Measurements from ENCODE around the gene AHCYL2.
"Not testable (repeated sequence)": the region's sequence is repeated elsewhere in the genome, so short reads cannot be mapped to it uniquely, and the experiment has no call there.

AHCYL2 gene

GRCh38 chr7:129341816-129342806 is 117.3 kb downstream of the AHCYL2 start:
- Histone ChIP-seq H3K27me3 (no peaks in the 10 kb centered on the region), H3K4me1 (no peaks in the 10 kb centered on the region), H3K9me3 (no peaks in the 10 kb centered on the region), H3K36me3 (no peaks in the 10 kb centered on the region), H3K4me3 (ENCODE audit: low read depth, low read length) (no peak overlapping the region)
- TF ChIP-seq, protein P1, sequence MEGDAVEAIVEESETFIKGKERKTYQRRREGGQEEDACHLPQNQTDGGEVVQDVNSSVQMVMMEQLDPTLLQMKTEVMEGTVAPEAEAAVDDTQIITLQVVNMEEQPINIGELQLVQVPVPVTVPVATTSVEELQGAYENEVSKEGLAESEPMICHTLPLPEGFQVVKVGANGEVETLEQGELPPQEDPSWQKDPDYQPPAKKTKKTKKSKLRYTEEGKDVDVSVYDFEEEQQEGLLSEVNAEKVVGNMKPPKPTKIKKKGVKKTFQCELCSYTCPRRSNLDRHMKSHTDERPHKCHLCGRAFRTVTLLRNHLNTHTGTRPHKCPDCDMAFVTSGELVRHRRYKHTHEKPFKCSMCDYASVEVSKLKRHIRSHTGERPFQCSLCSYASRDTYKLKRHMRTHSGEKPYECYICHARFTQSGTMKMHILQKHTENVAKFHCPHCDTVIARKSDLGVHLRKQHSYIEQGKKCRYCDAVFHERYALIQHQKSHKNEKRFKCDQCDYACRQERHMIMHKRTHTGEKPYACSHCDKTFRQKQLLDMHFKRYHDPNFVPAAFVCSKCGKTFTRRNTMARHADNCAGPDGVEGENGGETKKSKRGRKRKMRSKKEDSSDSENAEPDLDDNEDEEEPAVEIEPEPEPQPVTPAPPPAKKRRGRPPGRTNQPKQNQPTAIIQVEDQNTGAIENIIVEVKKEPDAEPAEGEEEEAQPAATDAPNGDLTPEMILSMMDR (IDR thresholded peaks at IDR 0.05; ENCODE audit: low read depth, low read length): no peak
- DNase-seq: no peak

GRCh38 chr7:129343099-129343700 is 118.4 kb downstream of the AHCYL2 start:
- no peaks in the 10 kb centered on the region for H3K9me3 ChIP-seq
- H3K36me3 ChIP-seq: no peaks in the 10 kb centered on the region
- H3K4me3 ChIP-seq (ENCODE audit: low read depth, low read length): no peak overlapping the region
- H3K27me3 ChIP-seq: no peaks in the 10 kb centered on the region
- peak; percentile 14 for DNase-seq
- TF ChIP-seq, protein P1 (IDR thresholded peaks at IDR 0.05; ENCODE audit: low read depth, low read length): peak; percentile 79
- H3K4me1 ChIP-seq: no peaks in the 10 kb centered on the region

GRCh38 chr7:129347330-129347729 is 122.5 kb downstream of the AHCYL2 start:
- Histone ChIP-seq H3K36me3 (no peaks in the 10 kb centered on the region), H3K4me3 (ENCODE audit: low read depth, low read length) (no peak overlapping the region), H3K4me1 (no peaks in the 10 kb centered on the region), H3K27me3 (no peaks in the 10 kb centered on the region), H3K9me3 (no peaks in the 10 kb centered on the region)
- no peak for DNase-seq
- TF ChIP-seq, protein P1 (IDR thresholded peaks at IDR 0.05; ENCODE audit: low read depth, low read length): no peak

GRCh38 chr7:129348023-129348740 is 123.4 kb downstream of the AHCYL2 start:
- H3K27me3 ChIP-seq: no peaks in the 10 kb centered on the region
- no peaks in the 10 kb centered on the region for H3K4me1 ChIP-seq
- no peak for DNase-seq
- TF ChIP-seq, protein P1 (IDR thresholded peaks at IDR 0.05; ENCODE audit: low read depth, low read length): no peak
- H3K9me3 ChIP-seq: no peaks in the 10 kb centered on the region
- H3K36me3 ChIP-seq: no peaks in the 10 kb centered on the region
- no peak overlapping the region for H3K4me3 ChIP-seq (ENCODE audit: low read depth, low read length)

DNA sequence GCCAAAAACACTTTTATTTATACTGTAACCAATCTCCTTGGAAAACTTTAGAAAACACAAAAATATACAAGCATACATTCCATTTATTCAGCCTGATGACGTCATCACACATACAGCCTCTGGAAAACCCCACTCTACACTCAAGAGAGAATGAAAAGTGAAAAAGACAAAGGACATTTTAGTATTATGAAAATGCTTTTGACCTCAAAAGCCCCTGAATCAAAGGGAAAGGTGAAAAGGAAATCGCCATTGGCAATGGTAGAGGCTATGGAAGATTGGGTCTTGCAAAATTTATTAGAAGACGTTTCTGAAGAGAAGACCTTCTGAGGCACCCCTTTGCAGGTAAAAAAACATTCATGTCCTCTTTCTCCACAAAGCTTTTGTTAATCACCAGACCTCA is 126.5 kb downstream of the AHCYL2 start:
- Histone ChIP-seq H3K36me3 (no peaks in the 10 kb centered on the region), H3K4me3 (ENCODE audit: low read depth, low read length) (no peak overlapping the region), H3K4me1 (no peaks in the 10 kb centered on the region), H3K27me3 (no peaks in the 10 kb centered on the region), H3K9me3 (no peaks in the 10 kb centered on the region)
- TF ChIP-seq, protein P1 (IDR thresholded peaks at IDR 0.05; ENCODE audit: low read depth, low read length): no peak
- no peak for DNase-seq

- not testable (repeated sequence) for H3K9me3 ChIP-seq; H3K27me3 ChIP-seq; H3K36me3 ChIP-seq; H3K4me1 ChIP-seq; DNase-seq; H3K4me3 ChIP-seq (ENCODE audit: low read depth, low read length)
Measured at GRCh38 chr7:129353104-129353503, 128.3 kb downstream of the AHCYL2 start.
